CD4-positive, alpha-beta T cell treated with Interleukin-4 for 1 hour (primary cell): ENCODE measurements around the gene IQUB.
"Not testable (repeated sequence)": the region's sequence is repeated elsewhere in the genome, so short reads cannot be mapped to it uniquely, and the experiment has no call there.

Source experiments
- DNase-seq, 2 donors: peaks; one replicate each; pipeline ENCODE4 v3.0.0-alpha.2; 2020 to 2022

The IQUB gene

GRCh38 chr7:123538897-123539296, 4.5 kb upstream of the IQUB start:
- DNase-seq: no peak

GRCh38 chr7:123538189-123538714, 3.9 kb upstream of the IQUB start:
- DNase-seq: no peak

- DNase-seq: peak in 1 of 2 donors; percentile 58
Observed at GRCh38 chr7:123537026-123537642, 2.7 kb upstream of the IQUB start.

- no peak for DNase-seq
Observed at GRCh38 chr7:123535517-123535916, 1.1 kb upstream of the IQUB start.

GRCh38 chr7:123533929-123534382, 439 bp downstream of the IQUB start:
- peak in 1 of 2 donors; percentile 47 for DNase-seq

GRCh38 chr7:123533553-123533917, 860 bp downstream of the IQUB start:
- DNase-seq: no peak

GRCh38 chr7:123532788-123533552, 1.4 kb downstream of the IQUB start:
- DNase-seq: peak; percentile 29 to 60

- DNase-seq: not testable (repeated sequence)
Observed at GRCh38 chr7:123532343-123532742, 2.1 kb downstream of the IQUB start.

GRCh38 chr7:123530035-123530591, 4.3 kb downstream of the IQUB start:
- DNase-seq: not testable (repeated sequence)

GRCh38 chr7:123528265-123528664, 6.1 kb downstream of the IQUB start:
- DNase-seq: no peak

- DNase-seq: not testable (repeated sequence)
Observed at GRCh38 chr7:123527712-123528225, 6.6 kb downstream of the IQUB start.

- DNase-seq: not testable (repeated sequence)
Observed at GRCh38 chr7:123526533-123526932, 7.9 kb downstream of the IQUB start.

GRCh38 chr7:123522066-123522465, 12.3 kb downstream of the IQUB start:
- DNase-seq: no peak

GRCh38 chr7:123505221-123505620, 29.2 kb downstream of the IQUB start:
- no peak for DNase-seq

- DNase-seq: no peak
Observed at GRCh38 chr7:123502201-123502600, 32.2 kb downstream of the IQUB start.

- DNase-seq: no peak
Observed at GRCh38 chr7:123500878-123501489, 33.4 kb downstream of the IQUB start.

GRCh38 chr7:123499211-123499970, 35.0 kb downstream of the IQUB start:
- no peak for DNase-seq

- no peak for DNase-seq
Observed at GRCh38 chr7:123498601-123499000, 35.8 kb downstream of the IQUB start.

- no peak for DNase-seq
Observed at GRCh38 chr7:123498031-123498430, 36.4 kb downstream of the IQUB start.

- DNase-seq: peak in 1 of 2 donors; percentile 56
Observed at GRCh38 chr7:123494193-123494796, 40.1 kb downstream of the IQUB start.

- DNase-seq: no peak
Observed at GRCh38 chr7:123492485-123492884, 41.9 kb downstream of the IQUB start.

GRCh38 chr7:123485721-123486120, 48.7 kb downstream of the IQUB start:
- no peak for DNase-seq
